Daoy (cell line): Measurements from ENCODE around the gene PADI2. TPM values are rescaled to one million over a fixed set of nuclear protein-coding genes. Genes with fewer than 3 reads are reported as not detected.

Source experiments
- DNase-seq: peaks from one replicate; pipeline ENCODE4 v3.0.0-alpha.2; 2015; ENCODE audit warnings: low read depth
- total RNA-seq: library from RNA; depleted of rRNA; stranded (reverse); fragments of >200 nt; shearing (Covaris generic); gene quantifications from 2 replicates; pipeline ENCODE4 v1.2.3, GENCODE V29; 2014

Gene PADI2
- total RNA-seq, 1 experiment from 2014 or later, result 0.34 TPM

- DNase-seq, result no peak
Measured at GRCh38 chr1:17055801-17056200, 63.5 kb downstream of the PADI2 start.

- DNase-seq, result peak; percentile 99
Measured at GRCh38 chr1:17053685-17054410, 65.4 kb downstream of the PADI2 start, which contains the start of gene SDHB. Gene SDHB, minus strand, starts transcription at chr1:17054032. Its CDS starts 13 bp downstream, at chr1:17054019.

GRCh38 chr1:17053086-17053684 lies 66.1 kb downstream of the PADI2 start:
- DNase-seq, result no peak

GRCh38 chr1:17052641-17053040 lies 66.6 kb downstream of the PADI2 start:
- DNase-seq, result no peak

- no peak for DNase-seq
Measured at GRCh38 chr1:17052038-17052437, 67.2 kb downstream of the PADI2 start.

- no peak for DNase-seq
Measured at GRCh38 chr1:17047924-17048323, 71.3 kb downstream of the PADI2 start.

GRCh38 chr1:17046334-17046657 lies 73.0 kb downstream of the PADI2 start:
- DNase-seq, result no peak

- peak; percentile 49 for DNase-seq
Measured at GRCh38 chr1:17045634-17046333, 73.5 kb downstream of the PADI2 start.

DNA sequence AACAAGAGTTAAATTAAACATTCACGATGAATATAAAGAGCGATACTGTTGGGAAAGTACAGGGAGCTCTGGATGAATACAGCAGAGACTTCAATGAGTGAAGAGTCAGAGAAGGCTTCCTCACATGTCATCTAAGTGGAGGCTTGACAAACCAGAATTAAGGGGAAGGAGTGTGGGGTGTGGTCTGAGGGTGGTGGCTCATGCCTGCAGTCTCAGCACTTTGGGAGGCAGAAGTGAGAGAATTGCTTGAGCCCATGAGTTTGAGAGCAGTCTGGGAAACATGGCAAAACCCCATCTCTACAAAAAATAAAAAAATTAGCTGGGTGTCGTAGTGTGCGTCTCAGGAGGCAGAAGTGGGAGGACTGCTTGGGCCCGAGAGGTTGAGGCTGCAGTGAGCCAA lies 74.1 kb downstream of the PADI2 start:
- no peak for DNase-seq

GRCh38 chr1:17043676-17044075 lies 75.6 kb downstream of the PADI2 start:
- no peak for DNase-seq

GRCh38 chr1:17040135-17040534 lies 79.1 kb downstream of the PADI2 start:
- DNase-seq, result no peak

DNA sequence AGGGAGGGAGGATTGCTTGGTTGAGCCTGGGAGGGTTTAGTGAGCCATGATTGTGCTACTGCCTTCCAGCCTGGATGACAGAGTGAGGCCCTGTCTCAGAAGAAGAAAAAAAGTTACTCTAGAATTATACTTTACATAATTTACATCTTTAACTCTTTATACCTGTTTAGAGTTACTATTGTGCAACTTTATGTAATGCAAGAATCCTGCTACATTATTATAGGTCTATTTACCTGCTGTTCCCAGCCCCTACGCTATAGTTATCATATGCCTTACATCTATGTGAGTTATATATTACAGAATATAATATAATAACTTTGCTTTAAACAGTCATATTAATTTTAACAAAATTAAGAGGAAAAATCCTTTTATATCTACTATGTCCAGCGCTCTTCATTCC lies 79.7 kb downstream of the PADI2 start:
- DNase-seq, result no peak

GRCh38 chr1:17033481-17033880 lies 85.8 kb downstream of the PADI2 start:
- no peak for DNase-seq

GRCh38 chr1:17032741-17033140 lies 86.5 kb downstream of the PADI2 start:
- DNase-seq, result no peak

DNA sequence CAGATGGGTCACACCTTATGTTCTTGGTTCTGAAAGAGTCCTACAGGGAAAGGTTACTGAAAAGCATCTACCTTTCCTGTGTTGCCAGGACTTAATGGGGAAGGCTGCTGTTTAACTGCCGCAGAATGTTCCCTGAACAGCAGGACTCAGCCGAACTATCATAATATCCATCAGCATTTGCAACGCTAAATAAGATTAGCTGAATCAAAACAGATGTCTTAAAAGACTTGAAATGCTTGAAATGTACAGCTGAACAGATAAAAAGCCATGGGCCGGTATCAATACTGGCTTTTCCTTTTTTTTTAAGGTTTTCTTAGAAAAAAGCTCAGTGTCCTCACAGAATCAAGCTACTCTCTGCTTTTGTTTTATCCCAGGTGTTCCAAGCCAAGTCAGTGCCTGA lies 87.8 kb downstream of the PADI2 start:
- DNase-seq, result no peak

DNA sequence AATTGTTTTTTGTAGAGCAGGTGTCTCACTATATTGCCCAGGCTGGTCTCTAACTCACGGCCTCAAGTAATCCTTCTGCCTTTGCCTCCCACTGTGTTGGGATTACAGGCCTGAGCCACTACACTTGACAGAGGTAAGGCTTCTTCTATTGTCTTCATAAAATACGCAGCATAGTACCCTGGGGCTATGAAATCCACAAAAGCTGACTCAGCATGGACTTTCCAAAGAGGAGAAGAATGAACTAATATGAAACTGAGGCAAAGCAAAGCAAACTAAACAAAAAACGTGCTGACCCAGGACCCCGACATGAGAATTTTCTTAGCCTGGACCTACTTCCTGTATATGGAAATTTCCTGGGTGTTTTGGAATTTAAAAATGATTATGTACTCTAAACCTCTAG lies 89.0 kb downstream of the PADI2 start:
- no peak for DNase-seq

- DNase-seq, result no peak
Measured at GRCh38 chr1:17028662-17029188, 90.5 kb downstream of the PADI2 start.

DNA sequence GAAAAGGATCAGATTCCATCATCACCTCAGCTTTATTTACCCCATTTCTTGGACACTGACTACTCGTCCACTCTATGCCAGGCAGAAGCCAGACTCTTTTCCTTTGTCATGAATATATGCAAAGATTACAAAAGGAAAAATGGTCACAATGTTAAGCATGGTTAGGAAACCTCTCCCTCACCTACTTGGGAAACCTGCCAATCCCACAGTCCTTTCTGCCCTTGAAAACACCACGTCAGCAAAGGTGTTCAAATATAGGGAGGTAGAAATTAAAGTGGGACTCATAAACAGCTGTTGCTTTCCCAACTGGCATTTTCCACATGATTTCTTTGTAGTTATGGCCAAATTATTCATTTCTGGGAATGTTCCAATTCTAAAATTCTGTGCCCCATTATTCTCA lies 91.4 kb downstream of the PADI2 start:
- DNase-seq, result no peak

GRCh38 chr1:17027403-17027802 lies 91.8 kb downstream of the PADI2 start:
- no peak for DNase-seq

GRCh38 chr1:17024721-17025120 lies 94.5 kb downstream of the PADI2 start:
- DNase-seq, result no peak

GRCh38 chr1:17023573-17023972 lies 95.7 kb downstream of the PADI2 start:
- no peak for DNase-seq

GRCh38 chr1:17023102-17023501 lies 96.1 kb downstream of the PADI2 start:
- no peak for DNase-seq

DNA sequence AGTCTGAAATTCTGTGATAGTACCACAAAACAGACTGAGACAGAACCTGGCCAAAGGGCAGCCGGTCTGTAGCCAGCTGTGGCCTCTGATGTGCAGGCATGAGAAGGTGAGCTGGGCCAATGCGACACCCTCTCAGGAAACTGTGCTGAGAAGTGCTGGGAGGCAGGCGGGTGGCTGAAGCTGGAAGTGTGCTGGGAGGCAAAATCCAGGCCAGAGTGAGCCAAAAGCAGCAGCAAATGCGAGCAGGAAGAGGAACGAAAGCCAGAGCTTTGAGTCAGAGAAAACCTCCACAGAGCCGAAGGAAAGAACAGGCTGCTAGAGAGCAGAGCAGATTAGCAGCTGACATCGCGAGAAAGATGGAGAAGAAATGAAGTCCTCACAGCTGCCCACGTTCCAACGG lies 97.4 kb downstream of the PADI2 start:
- no peak for DNase-seq
